Mesenchymal stem cell (in vitro differentiated cells and primary cell): ENCODE data around the gene CRACR2A.

Source experiments
- DNase-seq: peaks from one replicate; pipeline ENCODE4 v3.0.0-alpha.2; 2013
- H2AFZ ChIP-seq: one replicate; pipeline ENCODE4 v1.6.1; 2013; ENCODE audit warnings: low read depth, mild to moderate bottlenecking, control low read depth, inconsistent platforms, low read length, moderate library complexity
- H2AK5ac ChIP-seq: 2 replicates; pipeline ENCODE4 v1.6.1; 2013; ENCODE audit warnings: low read length, moderate library complexity, mild to moderate bottlenecking, inconsistent platforms; ENCODE audit not compliant: severe bottlenecking
- H2BK120ac ChIP-seq: one replicate; pipeline ENCODE4 v1.6.1; 2013; ENCODE audit warnings: low read depth, mild to moderate bottlenecking, inconsistent platforms, low read length, moderate library complexity
- H2BK12ac ChIP-seq, 2 experiments: one replicate each; pipeline ENCODE4 v1.6.1; 2013; ENCODE audit warnings: inconsistent platforms in 2 of 2, low read length in 2 of 2, mild to moderate bottlenecking in 2 of 2, moderate library complexity in 2 of 2, control low read depth in 1 of 2
- H2BK15ac ChIP-seq: one replicate; pipeline ENCODE4 v1.6.1; 2013; ENCODE audit warnings: mild to moderate bottlenecking, low read depth, inconsistent platforms; ENCODE audit not compliant: poor library complexity, severe bottlenecking
- H2BK5ac ChIP-seq: 2 replicates; pipeline ENCODE4 v1.6.1; 2013; ENCODE audit warnings: low read depth, mild to moderate bottlenecking, low read length, control low read depth, inconsistent platforms; ENCODE audit not compliant: poor library complexity, severe bottlenecking
- H3K14ac ChIP-seq, 2 experiments: one replicate each; pipeline ENCODE4 v1.6.1; 2013; ENCODE audit warnings: inconsistent platforms in 2 of 2, low read length in 2 of 2, control low read depth in 1 of 2, mild to moderate bottlenecking in 1 of 2, moderate library complexity in 1 of 2
- H3K18ac ChIP-seq, 2 experiments: one replicate each; pipeline ENCODE4 v1.6.1; 2013; ENCODE audit warnings: inconsistent platforms in 2 of 2, low read length in 2 of 2, control low read depth in 1 of 2, low read depth in 1 of 2, mild to moderate bottlenecking in 1 of 2
- H3K23ac ChIP-seq, 2 experiments: one replicate each; pipeline ENCODE4 v1.6.1; 2013; ENCODE audit warnings: inconsistent platforms in 2 of 2, low read length in 2 of 2, mild to moderate bottlenecking in 2 of 2, moderate library complexity in 2 of 2, control low read depth in 1 of 2
- H3K27ac ChIP-seq: 2 replicates; pipeline ENCODE4 v1.5.1; 2013; ENCODE audit warnings: mild to moderate bottlenecking, moderate library complexity, low read length, control low read depth, inconsistent platforms; ENCODE audit not compliant: poor library complexity, severe bottlenecking
- H3K27me3 ChIP-seq, 2 experiments: 2 replicates each; pipeline versions ENCODE4 v1.6.1 to v1.7.0; 2013; ENCODE audit warnings: low read length in 2 of 2, mild to moderate bottlenecking in 2 of 2, moderate library complexity in 2 of 2, control low read depth in 1 of 2, inconsistent platforms in 1 of 2; ENCODE audit not compliant: control insufficient read depth in 1 of 2, insufficient read depth in 1 of 2
- H3K36me3 ChIP-seq, 2 experiments: 2 replicates each; pipeline versions ENCODE4 v1.6.1 to v1.7.0; 2013; ENCODE audit warnings: low read length in 2 of 2, control low read depth in 1 of 2, inconsistent platforms in 1 of 2, low read depth in 1 of 2, mild to moderate bottlenecking in 1 of 2; ENCODE audit not compliant: insufficient read depth in 2 of 2, control insufficient read depth in 1 of 2
- H3K4ac ChIP-seq, 2 experiments: one replicate each; pipeline ENCODE4 v1.6.1; 2013; ENCODE audit warnings: inconsistent platforms in 2 of 2, low read length in 2 of 2, mild to moderate bottlenecking in 2 of 2, moderate library complexity in 2 of 2, control low read depth in 1 of 2, low read depth in 1 of 2
- H3K4me1 ChIP-seq: 2 replicates; pipeline ENCODE4 v1.6.1; 2013; ENCODE audit warnings: low read depth, low read length, control low read depth; ENCODE audit not compliant: control insufficient read depth, insufficient read depth
- H3K4me2 ChIP-seq: 2 replicates; pipeline ENCODE4 v1.6.1; 2013; ENCODE audit warnings: low read length, mild to moderate bottlenecking, inconsistent platforms; ENCODE audit not compliant: poor library complexity, severe bottlenecking
- H3K4me3 ChIP-seq, 2 experiments: 2 replicates each; pipeline versions ENCODE4 v1.5.1 to v1.7.0; 2013; ENCODE audit warnings: low read length in 2 of 2, mild to moderate bottlenecking in 2 of 2, control low read depth in 1 of 2, low read depth in 1 of 2; ENCODE audit not compliant: insufficient read depth in 1 of 2
- H3K79me1 ChIP-seq: replicated peaks from 2 replicates; pipeline ENCODE4 v1.6.1; 2013; ENCODE audit warnings: mild to moderate bottlenecking, control low read depth, low read length, inconsistent platforms; ENCODE audit not compliant: poor library complexity, severe bottlenecking
- H3K9ac ChIP-seq: 2 replicates; pipeline ENCODE4 v1.7.0; 2013; ENCODE audit warnings: mild to moderate bottlenecking, low read length, moderate library complexity
- H3K9me3 ChIP-seq: 2 replicates; pipeline ENCODE4 v1.7.0; 2013; ENCODE audit warnings: mild to moderate bottlenecking, low read length; ENCODE audit not compliant: control insufficient read depth
- H4K8ac ChIP-seq: one replicate; pipeline ENCODE4 v1.6.1; 2013; ENCODE audit warnings: inconsistent platforms, mild to moderate bottlenecking, low read length, moderate library complexity
- H4K91ac ChIP-seq: one replicate; pipeline ENCODE4 v1.6.1; 2013; ENCODE audit warnings: mild to moderate bottlenecking, low read length, inconsistent platforms
- WGBS: methylation state at CpG from one replicate; pipeline ENCODE4 v1.1.7; 2013; ENCODE audit warnings: mixed read lengths; 5-methylcytosine and 5-hydroxymethylcytosine counted together

CRACR2A gene

GRCh38 chr12:3634348-3634747 lies 118.6 kb downstream of the CRACR2A start:
- H2AFZ ChIP-seq, result no peak overlapping the region
- H3K4me1 ChIP-seq, result no peaks in the 10 kb centered on the region
- WGBS, result 79% methylated on average over 6 of the region's 6 CpGs

GRCh38 chr12:3633396-3633795 lies 119.5 kb downstream of the CRACR2A start:
- H2BK15ac ChIP-seq, result no peak overlapping the region
- H3K27me3 ChIP-seq, result no peaks in the 10 kb centered on the region
- no peak overlapping the region for H3K4ac ChIP-seq
- H3K27ac ChIP-seq, result no peak overlapping the region
- no peaks in the 10 kb centered on the region for H3K79me1 ChIP-seq
- no peak overlapping the region for H3K4me2 ChIP-seq
- no peak overlapping the region for H3K23ac ChIP-seq
- no peak overlapping the region for H4K91ac ChIP-seq
- no peaks in the 10 kb centered on the region for H3K4me1 ChIP-seq
- H2AK5ac ChIP-seq, result no peak overlapping the region
- no peak overlapping the region for H3K14ac ChIP-seq
- H3K4me3 ChIP-seq, result no peak overlapping the region
- H2BK12ac ChIP-seq, result no peak overlapping the region
- no peaks in the 10 kb centered on the region for H3K9me3 ChIP-seq
- no peak overlapping the region for H2BK5ac ChIP-seq
- H3K9ac ChIP-seq, result no peak overlapping the region
- H2BK120ac ChIP-seq, result no peak overlapping the region
- H3K36me3 ChIP-seq, result no peaks in the 10 kb centered on the region
- no peak for DNase-seq
- H3K18ac ChIP-seq, result no peak overlapping the region
- no peak overlapping the region for H2AFZ ChIP-seq
- H4K8ac ChIP-seq, result no peak overlapping the region
- 97% methylated on average over 9 of the region's 9 CpGs for WGBS

More at GRCh38 chr12:3634348-3634747, 118.6 kb downstream of the CRACR2A start:
- no peak overlapping the region for H4K8ac ChIP-seq
- H3K14ac ChIP-seq, result no peak overlapping the region
- H2AK5ac ChIP-seq, result no peak overlapping the region
- no peak for DNase-seq
- H3K9ac ChIP-seq, result no peak overlapping the region
- H3K4ac ChIP-seq, result no peak overlapping the region
- H2BK5ac ChIP-seq, result no peak overlapping the region
- H4K91ac ChIP-seq, result no peak overlapping the region
- no peak overlapping the region for H3K23ac ChIP-seq
- no peaks in the 10 kb centered on the region for H3K27me3 ChIP-seq
- H2BK120ac ChIP-seq, result no peak overlapping the region
- no peaks in the 10 kb centered on the region for H3K36me3 ChIP-seq
- no peak overlapping the region for H3K4me3 ChIP-seq
- no peak overlapping the region for H3K27ac ChIP-seq
- no peaks in the 10 kb centered on the region for H3K79me1 ChIP-seq
- no peak overlapping the region for H2BK15ac ChIP-seq
- no peak overlapping the region for H3K18ac ChIP-seq
- no peak overlapping the region for H3K4me2 ChIP-seq
- no peak overlapping the region for H2BK12ac ChIP-seq
- no peaks in the 10 kb centered on the region for H3K9me3 ChIP-seq

GRCh38 chr12:3632754-3633153 lies 120.2 kb downstream of the CRACR2A start:
- WGBS, result 87% methylated on average over 2 of the region's 2 CpGs
- H3K36me3 ChIP-seq, result no peaks in the 10 kb centered on the region
- no peak overlapping the region for H3K14ac ChIP-seq
- no peak overlapping the region for H4K91ac ChIP-seq
- no peak overlapping the region for H3K4me2 ChIP-seq
- no peak overlapping the region for H2AK5ac ChIP-seq
- no peaks in the 10 kb centered on the region for H3K79me1 ChIP-seq
- H3K27me3 ChIP-seq, result no peaks in the 10 kb centered on the region
- DNase-seq, result no peak
- no peak overlapping the region for H2BK5ac ChIP-seq
- no peak overlapping the region for H3K9ac ChIP-seq
- no peak overlapping the region for H3K4ac ChIP-seq
- H4K8ac ChIP-seq, result no peak overlapping the region
- H3K4me3 ChIP-seq, result no peak overlapping the region
- H2AFZ ChIP-seq, result no peak overlapping the region
- H3K23ac ChIP-seq, result no peak overlapping the region
- no peak overlapping the region for H2BK120ac ChIP-seq
- no peak overlapping the region for H3K27ac ChIP-seq
- H3K4me1 ChIP-seq, result no peaks in the 10 kb centered on the region
- H2BK12ac ChIP-seq, result no peak overlapping the region
- no peak overlapping the region for H2BK15ac ChIP-seq
- H3K9me3 ChIP-seq, result no peaks in the 10 kb centered on the region
- H3K18ac ChIP-seq, result no peak overlapping the region

GRCh38 chr12:3632256-3632655 lies 120.7 kb downstream of the CRACR2A start:
- H2BK120ac ChIP-seq, result no peak overlapping the region
- no peaks in the 10 kb centered on the region for H3K9me3 ChIP-seq
- H3K36me3 ChIP-seq, result no peaks in the 10 kb centered on the region
- H3K18ac ChIP-seq, result no peak overlapping the region
- no peak overlapping the region for H3K9ac ChIP-seq
- H3K4me2 ChIP-seq, result no peak overlapping the region
- no peak for DNase-seq
- H3K27ac ChIP-seq, result no peak overlapping the region
- no peak overlapping the region for H2BK12ac ChIP-seq
- H3K27me3 ChIP-seq, result no peaks in the 10 kb centered on the region
- no peak overlapping the region for H4K8ac ChIP-seq
- H4K91ac ChIP-seq, result no peak overlapping the region
- H2BK5ac ChIP-seq, result no peak overlapping the region
- H2AFZ ChIP-seq, result no peak overlapping the region
- H3K79me1 ChIP-seq, result no peaks in the 10 kb centered on the region
- H2BK15ac ChIP-seq, result no peak overlapping the region
- no peaks in the 10 kb centered on the region for H3K4me1 ChIP-seq
- no peak overlapping the region for H3K4me3 ChIP-seq
- no peak overlapping the region for H2AK5ac ChIP-seq
- H3K23ac ChIP-seq, result no peak overlapping the region
- H3K14ac ChIP-seq, result no peak overlapping the region
- WGBS, result 100% methylated on average over 1 of the region's 1 CpG
- no peak overlapping the region for H3K4ac ChIP-seq
